ENCODE results near the gene TPMT. TPM values are rescaled to one million over a fixed set of nuclear protein-coding genes. Genes with fewer than 3 reads are reported as not detected.

Gene TPMT
- total and polyA plus RNA-seq, 2 of the 13 experiments (the other 11 are each of a cell fraction or from before 2014, with no cell fraction given), result 11.1 to 22.8 TPM

- TF ChIP-seq TARDBP (CRISPR knock-in tag; IDR thresholded peaks at IDR 0.05) (peak; percentile 11; the same call in 1 of the 2 replicates), TMF1 (CRISPR knock-in tag; IDR thresholded peaks at IDR 0.05; ENCODE audit: low read depth) (peak; percentile 5; the same call in 1 of the 2 replicates), HOXA5 (CRISPR knock-in tag; IDR thresholded peaks at IDR 0.05) (no peak), HIVEP1 (CRISPR knock-in tag; IDR thresholded peaks at IDR 0.05) (peak; percentile 21; the same call in 1 of the 2 replicates), CEBPG (CRISPR knock-in tag; IDR thresholded peaks at IDR 0.05) (no peak), FOXO1 (CRISPR knock-in tag; IDR thresholded peaks at IDR 0.05) (0 out of 2 replicates have a peak, but pooled peaks have one; percentile 8), EZH2 (conservative IDR thresholded peaks at IDR 0.05; ENCODE audit: low read depth, low read length) (no peak), CHCHD3 (CRISPR knock-in tag; IDR thresholded peaks at IDR 0.05) (no peak), ARID2 (CRISPR knock-in tag; IDR thresholded peaks at IDR 0.05; ENCODE audit: borderline replicate concordance) (0 out of 2 replicates have a peak, but pooled peaks have one; percentile 5), HNRNPLL (IDR thresholded peaks at IDR 0.05; ENCODE audit: low read depth, low read length, poor library complexity, severe bottlenecking) (peak; percentile 98), ZNF775 (CRISPR knock-in tag; IDR thresholded peaks at IDR 0.05; ENCODE audit: borderline replicate concordance) (no peak), IRF2 (CRISPR knock-in tag; IDR thresholded peaks at IDR 0.05) (no peak; the same call in 1 of the 2 replicates), ZNF576 (CRISPR knock-in tag; IDR thresholded peaks at IDR 0.05) (no peak), ZNF891 (CRISPR knock-in tag; IDR thresholded peaks at IDR 0.05) (peak; percentile 3), ZNF841 (CRISPR knock-in tag; IDR thresholded peaks at IDR 0.05; ENCODE audit: borderline replicate concordance) (no peak), ZNF616 (CRISPR knock-in tag; IDR thresholded peaks at IDR 0.05; ENCODE audit: low read depth) (peak; percentile 1; the same call in 1 of the 2 replicates), ZNF274 (CRISPR knock-in tag; IDR thresholded peaks at IDR 0.05) (no peak; the same call in 1 of the 2 replicates), ZNF138 (CRISPR knock-in tag; IDR thresholded peaks at IDR 0.05; ENCODE audit: low read depth) (peak; percentile 70; the same call in 1 of the 2 replicates), ZNF782 (CRISPR knock-in tag; IDR thresholded peaks at IDR 0.05; ENCODE audit: borderline replicate concordance) (no peak), NFE2 (CRISPR knock-in tag; IDR thresholded peaks at IDR 0.05) (no peak), ZNF225 (CRISPR knock-in tag; IDR thresholded peaks at IDR 0.05) (no peak), RFX3 (CRISPR knock-in tag; IDR thresholded peaks at IDR 0.05) (no peak), SNRNP70 (IDR thresholded peaks at IDR 0.05; ENCODE audit: low read depth, low read length) (no peak), ZC3H13 (CRISPR knock-in tag; IDR thresholded peaks at IDR 0.05) (peak; percentile 45; the same call in 1 of the 2 replicates), KDM5A (IDR thresholded peaks at IDR 0.05; ENCODE audit: borderline replicate concordance, low read length) (no peak), NFYB (CRISPR knock-in tag; IDR thresholded peaks at IDR 0.05) (peak; percentile 19; the same call in 1 of the 2 replicates), ZNF333 (CRISPR knock-in tag; IDR thresholded peaks at IDR 0.05; ENCODE audit: borderline replicate concordance) (peak; percentile 75; the same call in 1 of the 2 replicates)
- TF ChIP-seq, protein P1, sequence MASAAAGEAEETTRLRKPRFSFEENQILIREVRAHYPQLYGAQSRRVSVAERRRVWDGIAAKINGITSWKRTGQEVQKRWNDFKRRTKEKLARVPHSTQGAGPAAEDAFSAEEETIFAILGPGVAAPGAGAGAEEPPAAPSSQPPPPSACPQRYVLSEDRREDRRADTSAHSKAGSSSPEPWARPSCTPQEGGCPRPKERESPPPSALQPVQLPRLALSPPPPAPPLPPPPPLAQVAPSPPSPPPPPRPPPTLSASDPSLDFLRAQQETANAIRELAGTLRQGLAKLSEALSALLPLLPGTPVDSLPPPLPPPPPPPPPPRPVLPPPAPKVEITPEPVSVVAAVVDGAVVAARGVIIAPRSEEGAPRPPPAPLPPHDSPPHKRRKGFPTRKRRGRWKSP (CRISPR knock-in tag; IDR thresholded peaks at IDR 0.05), result peak; percentile 97
- TF ChIP-seq, protein P2, sequence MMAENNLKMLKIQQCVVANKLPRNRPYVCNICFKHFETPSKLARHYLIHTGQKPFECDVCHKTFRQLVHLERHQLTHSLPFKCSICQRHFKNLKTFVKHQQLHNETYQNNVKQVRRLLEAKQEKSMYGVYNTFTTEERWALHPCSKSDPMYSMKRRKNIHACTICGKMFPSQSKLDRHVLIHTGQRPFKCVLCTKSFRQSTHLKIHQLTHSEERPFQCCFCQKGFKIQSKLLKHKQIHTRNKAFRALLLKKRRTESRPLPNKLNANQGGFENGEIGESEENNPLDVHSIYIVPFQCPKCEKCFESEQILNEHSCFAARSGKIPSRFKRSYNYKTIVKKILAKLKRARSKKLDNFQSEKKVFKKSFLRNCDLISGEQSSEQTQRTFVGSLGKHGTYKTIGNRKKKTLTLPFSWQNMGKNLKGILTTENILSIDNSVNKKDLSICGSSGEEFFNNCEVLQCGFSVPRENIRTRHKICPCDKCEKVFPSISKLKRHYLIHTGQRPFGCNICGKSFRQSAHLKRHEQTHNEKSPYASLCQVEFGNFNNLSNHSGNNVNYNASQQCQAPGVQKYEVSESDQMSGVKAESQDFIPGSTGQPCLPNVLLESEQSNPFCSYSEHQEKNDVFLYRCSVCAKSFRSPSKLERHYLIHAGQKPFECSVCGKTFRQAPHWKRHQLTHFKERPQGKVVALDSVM (CRISPR knock-in tag; IDR thresholded peaks at IDR 0.05), result no peak
These were observed 430 bp upstream of the TPMT start, which contains the start of gene KDM1B (continued) for GRCh38 chr6:18155150-18155863.

All from HepG2 (cell line).